DOHH2 (cell line): Measurements from ENCODE around the gene MUC20.

Experiments
- H3F3A ChIP-seq: fragments of 200-600 bp; sonication (generic), shearing (Covaris generic); 2 replicates; pipeline ENCODE4 v1.6.0; 2016; ENCODE audit warnings: antibody characterized with exemption, mild to moderate bottlenecking; ENCODE audit not compliant: control insufficient read depth, insufficient read depth
- H3K27ac ChIP-seq: fragments of 200-600 bp; sonication (generic); 2 replicates; pipeline ENCODE4 v1.5.1; 2014; ENCODE audit warnings: low read depth, mild to moderate bottlenecking, low read length, moderate library complexity
- H3K27me3 ChIP-seq: fragments of 200-600 bp; sonication (generic); 2 replicates; pipeline ENCODE4 v1.6.1; 2014; ENCODE audit warnings: mild to moderate bottlenecking, low read length, mixed read lengths; ENCODE audit not compliant: control insufficient read depth
- H3K36me3 ChIP-seq: fragments of 200-600 bp; sonication (generic); 2 replicates; pipeline ENCODE4 v1.6.1; 2014; ENCODE audit warnings: mild to moderate bottlenecking, low read length, moderate library complexity, mixed read lengths; ENCODE audit not compliant: control insufficient read depth
- H3K4me1 ChIP-seq: fragments of 200-600 bp; sonication (generic); 2 replicates; pipeline ENCODE4 v1.6.1; 2014; ENCODE audit warnings: mild to moderate bottlenecking, low read length, mixed read lengths; ENCODE audit not compliant: control insufficient read depth
- H3K4me2 ChIP-seq: fragments of 200-600 bp; sonication (generic); 2 replicates; pipeline ENCODE4 v1.6.0; 2014; ENCODE audit warnings: mild to moderate bottlenecking, low read length, moderate library complexity
- H3K4me3 ChIP-seq: fragments of 200-600 bp; sonication (generic); 2 replicates; pipeline ENCODE4 v1.5.1; 2014; ENCODE audit warnings: mild to moderate bottlenecking, low read length, mixed read lengths
- H3K79me2 ChIP-seq: fragments of 200-600 bp; sonication (generic); 2 replicates; pipeline ENCODE4 v1.6.1; 2014; ENCODE audit warnings: mild to moderate bottlenecking, low read length, mixed read lengths; ENCODE audit not compliant: control insufficient read depth
- H3K9me2 ChIP-seq: fragments of 200-600 bp; sonication (generic); replicated peaks from 2 replicates; pipeline ENCODE4 v1.6.1; 2014; ENCODE audit warnings: mild to moderate bottlenecking, low read length, mixed read lengths; ENCODE audit not compliant: control insufficient read depth
- H3K9me3 ChIP-seq: fragments of 200-600 bp; sonication (generic); 2 replicates; pipeline ENCODE4 v1.6.1; 2014; ENCODE audit warnings: antibody characterized with exemption, low read length, mixed read lengths; ENCODE audit not compliant: control insufficient read depth, insufficient read depth
- H4K20me1 ChIP-seq: fragments of 200-600 bp; sonication (generic); 2 replicates; pipeline ENCODE4 v1.6.0; 2014; ENCODE audit warnings: low read depth, mild to moderate bottlenecking, antibody characterized with exemption, low read length, moderate library complexity; ENCODE audit not compliant: control insufficient read depth, insufficient read depth
- EZH2phosphoT487 ChIP-seq: fragments of 200-600 bp; sonication (generic); IDR thresholded peaks from 2 replicates; pipeline ENCODE4 v1.6.1; 2017; ENCODE audit warnings: borderline replicate concordance, mild to moderate bottlenecking, antibody characterized with exemption, low read length, moderate library complexity, mixed read lengths
- TF ChIP-seq, protein P1 (sequence below): fragments of 200-600 bp; sonication (generic); IDR thresholded peaks from one replicate; pipeline ENCODE4 v1.5.1; 2014; ENCODE audit warnings: antibody characterized with exemption, mild to moderate bottlenecking, low read depth, low read length; ENCODE audit not compliant: poor library complexity, severe bottlenecking

Gene MUC20

DNA sequence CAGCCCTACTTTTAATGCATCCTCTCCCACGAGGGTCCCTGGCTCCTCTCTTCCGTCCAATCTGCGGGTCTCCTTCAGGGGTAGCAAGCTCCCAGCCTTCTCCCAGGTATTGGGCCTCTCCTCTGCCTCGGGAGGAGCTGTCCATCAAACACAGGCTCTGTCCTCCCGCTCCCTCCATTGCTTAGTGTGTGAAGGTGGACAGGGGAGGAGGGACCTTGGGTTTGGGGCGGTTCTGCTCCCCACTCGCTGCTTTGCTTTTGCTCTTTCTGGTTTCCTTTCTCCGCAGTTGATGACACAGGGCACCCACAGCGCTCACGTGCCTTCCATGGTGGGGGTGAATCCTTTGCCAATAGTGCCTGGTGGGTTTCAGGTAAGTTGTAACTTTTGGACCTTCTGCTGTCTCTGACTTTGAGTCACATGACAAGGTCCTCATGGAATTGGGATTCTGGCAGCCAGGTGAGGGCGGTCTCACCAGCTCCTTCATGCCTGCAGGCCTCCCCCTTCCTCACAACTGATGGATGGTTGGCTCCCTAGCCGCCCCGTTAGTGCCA is 18.9 kb downstream of the MUC20 start:
- H3K36me3 ChIP-seq, result no peaks in the 10 kb centered on the region
- no peaks in the 10 kb centered on the region for H3K27me3 ChIP-seq
- no peaks in the 10 kb centered on the region for H3F3A ChIP-seq
- H3K4me3 ChIP-seq, result no peak overlapping the region
- H3K27ac ChIP-seq, result no peak overlapping the region
- no peaks in the 10 kb centered on the region for H4K20me1 ChIP-seq
- H3K9me2 ChIP-seq, result no peaks in the 10 kb centered on the region
- no peaks in the 10 kb centered on the region for H3K79me2 ChIP-seq
- H3K4me1 ChIP-seq, result no peaks in the 10 kb centered on the region
- H3K4me2 ChIP-seq, result no peak overlapping the region
- no peaks in the 10 kb centered on the region for H3K9me3 ChIP-seq
- TF ChIP-seq, protein P1, sequence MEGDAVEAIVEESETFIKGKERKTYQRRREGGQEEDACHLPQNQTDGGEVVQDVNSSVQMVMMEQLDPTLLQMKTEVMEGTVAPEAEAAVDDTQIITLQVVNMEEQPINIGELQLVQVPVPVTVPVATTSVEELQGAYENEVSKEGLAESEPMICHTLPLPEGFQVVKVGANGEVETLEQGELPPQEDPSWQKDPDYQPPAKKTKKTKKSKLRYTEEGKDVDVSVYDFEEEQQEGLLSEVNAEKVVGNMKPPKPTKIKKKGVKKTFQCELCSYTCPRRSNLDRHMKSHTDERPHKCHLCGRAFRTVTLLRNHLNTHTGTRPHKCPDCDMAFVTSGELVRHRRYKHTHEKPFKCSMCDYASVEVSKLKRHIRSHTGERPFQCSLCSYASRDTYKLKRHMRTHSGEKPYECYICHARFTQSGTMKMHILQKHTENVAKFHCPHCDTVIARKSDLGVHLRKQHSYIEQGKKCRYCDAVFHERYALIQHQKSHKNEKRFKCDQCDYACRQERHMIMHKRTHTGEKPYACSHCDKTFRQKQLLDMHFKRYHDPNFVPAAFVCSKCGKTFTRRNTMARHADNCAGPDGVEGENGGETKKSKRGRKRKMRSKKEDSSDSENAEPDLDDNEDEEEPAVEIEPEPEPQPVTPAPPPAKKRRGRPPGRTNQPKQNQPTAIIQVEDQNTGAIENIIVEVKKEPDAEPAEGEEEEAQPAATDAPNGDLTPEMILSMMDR, result no peak
- no peak for TF ChIP-seq EZH2phosphoT487

- Histone ChIP-seq H3F3A (no peaks in the 10 kb centered on the region), H3K4me3 (no peak overlapping the region), H3K4me1 (peaks cover 3% of the 10 kb centered on the region; the same call in 1 of the 2 replicates), H3K9me3 (no peaks in the 10 kb centered on the region), H3K4me2 (no peak overlapping the region), H3K27me3 (no peaks in the 10 kb centered on the region), H3K9me2 (no peaks in the 10 kb centered on the region), H3K79me2 (no peaks in the 10 kb centered on the region), H4K20me1 (no peaks in the 10 kb centered on the region), H3K27ac (no peak overlapping the region), H3K36me3 (no peaks in the 10 kb centered on the region)
- no peak for TF ChIP-seq EZH2phosphoT487
- TF ChIP-seq, protein P1, result no peak
Observed at GRCh38 chr3:195744437-195744836, 23.7 kb downstream of the MUC20 start.

- no peak for TF ChIP-seq EZH2phosphoT487
- TF ChIP-seq, protein P1, result no peak
- Histone ChIP-seq H3K4me1 (peaks cover 3% of the 10 kb centered on the region; the same call in 1 of the 2 replicates), H4K20me1 (no peaks in the 10 kb centered on the region), H3K4me2 (no peak overlapping the region), H3K27me3 (no peaks in the 10 kb centered on the region), H3K27ac (no peak overlapping the region), H3K9me3 (no peaks in the 10 kb centered on the region), H3K9me2 (no peaks in the 10 kb centered on the region), H3F3A (no peaks in the 10 kb centered on the region), H3K36me3 (no peaks in the 10 kb centered on the region), H3K4me3 (no peak overlapping the region), H3K79me2 (no peaks in the 10 kb centered on the region)
Observed at GRCh38 chr3:195746346-195746745, 25.6 kb downstream of the MUC20 start.
